ENCODE results near the gene HRH3. TPM values are rescaled to one million over a fixed set of nuclear protein-coding genes. Genes with fewer than 3 reads are reported as not detected.

HRH3 gene
- total RNA-seq, 4 donors from 2014 or later: not detected

GRCh38 chr20:62234339-62234738 lies 14.3 kb upstream of the HRH3 start:
- H3K36me3 ChIP-seq: no peaks in the 10 kb centered on the region
- intact Hi-C loops (cut with DNase I): no loop called here
- peaks cover 10 to 21% (median 11%) of the 10 kb centered on the region in 4 donors for H3K4me1 ChIP-seq
- H3K9me3 ChIP-seq: no peaks in the 10 kb centered on the region
- H3K27ac ChIP-seq (replicated peaks in 1 of 4): no peak overlapping the region
- no peak for TF ChIP-seq POLR2AphosphoS5 (IDR thresholded peaks at IDR 0.05)
- H3K4me3 ChIP-seq: no peak overlapping the region
- H3K27me3 ChIP-seq: peaks cover 0 to 57% (median 7%) of the 10 kb centered on the region in 4 donors
- no peak for DNase-seq (ENCODE audit: extremely low spot score)
- 74% methylated on average over 2 of the region's 5 CpGs for WGBS

DNA sequence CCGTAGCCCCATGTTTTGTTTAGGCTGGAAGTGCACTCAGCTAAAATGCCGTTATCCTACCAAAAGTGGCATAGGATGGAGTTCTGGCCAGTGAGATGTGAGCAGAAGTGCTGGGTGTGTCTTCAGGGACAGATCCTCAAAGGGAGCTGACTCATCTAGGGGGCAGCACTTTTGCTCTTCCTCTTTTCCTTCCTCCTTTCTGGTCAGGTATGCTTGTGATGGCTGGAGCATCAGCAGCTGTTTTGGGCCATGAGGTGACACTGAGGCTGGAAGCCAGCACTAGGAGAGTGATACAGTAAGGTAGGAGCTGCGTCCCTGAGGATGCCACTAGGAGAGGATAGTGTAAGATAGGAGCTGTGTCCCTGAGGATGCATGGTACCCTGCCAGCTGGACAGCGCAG lies 13.6 kb upstream of the HRH3 start:
- no peak overlapping the region for H3K27ac ChIP-seq (replicated peaks in 1 of 4)
- 96% methylated on average over 3 of the region's 4 CpGs for WGBS

GRCh38 chr20:62232770-62233645 lies 12.9 kb upstream of the HRH3 start:
- Histone ChIP-seq H3K27me3 (peaks cover 0 to 69% (median 7%) of the 10 kb centered on the region in 4 donors), H3K4me1 (peaks cover 5 to 19% (median 7%) of the 10 kb centered on the region in 4 donors), H3K4me3 (no peak overlapping the region), H3K27ac (replicated peaks in 1 of 4) (no peak overlapping the region), H3K36me3 (no peaks in the 10 kb centered on the region), H3K9me3 (no peaks in the 10 kb centered on the region)
- no peak for DNase-seq (ENCODE audit: extremely low spot score)
- WGBS: 70% methylated on average over 18 of the region's 18 CpGs
- TF ChIP-seq EP300 (IDR thresholded peaks at IDR 0.05): no peak
- TF ChIP-seq POLR2AphosphoS5 (IDR thresholded peaks at IDR 0.05): no peak
- TF ChIP-seq, protein P1, sequence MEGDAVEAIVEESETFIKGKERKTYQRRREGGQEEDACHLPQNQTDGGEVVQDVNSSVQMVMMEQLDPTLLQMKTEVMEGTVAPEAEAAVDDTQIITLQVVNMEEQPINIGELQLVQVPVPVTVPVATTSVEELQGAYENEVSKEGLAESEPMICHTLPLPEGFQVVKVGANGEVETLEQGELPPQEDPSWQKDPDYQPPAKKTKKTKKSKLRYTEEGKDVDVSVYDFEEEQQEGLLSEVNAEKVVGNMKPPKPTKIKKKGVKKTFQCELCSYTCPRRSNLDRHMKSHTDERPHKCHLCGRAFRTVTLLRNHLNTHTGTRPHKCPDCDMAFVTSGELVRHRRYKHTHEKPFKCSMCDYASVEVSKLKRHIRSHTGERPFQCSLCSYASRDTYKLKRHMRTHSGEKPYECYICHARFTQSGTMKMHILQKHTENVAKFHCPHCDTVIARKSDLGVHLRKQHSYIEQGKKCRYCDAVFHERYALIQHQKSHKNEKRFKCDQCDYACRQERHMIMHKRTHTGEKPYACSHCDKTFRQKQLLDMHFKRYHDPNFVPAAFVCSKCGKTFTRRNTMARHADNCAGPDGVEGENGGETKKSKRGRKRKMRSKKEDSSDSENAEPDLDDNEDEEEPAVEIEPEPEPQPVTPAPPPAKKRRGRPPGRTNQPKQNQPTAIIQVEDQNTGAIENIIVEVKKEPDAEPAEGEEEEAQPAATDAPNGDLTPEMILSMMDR (IDR thresholded peaks at IDR 0.05): no peak
- no peak for TF ChIP-seq POLR2A (IDR thresholded peaks at IDR 0.05; ENCODE audit: low read depth)
- intact Hi-C loops (cut with DNase I): no loop called here

More for the DNA sequence above, 13.6 kb upstream of the HRH3 start:
- peaks cover 0 to 62% (median 7%) of the 10 kb centered on the region in 4 donors for H3K27me3 ChIP-seq
- no peaks in the 10 kb centered on the region for H3K36me3 ChIP-seq
- TF ChIP-seq, protein P1 (IDR thresholded peaks at IDR 0.05): no peak
- TF ChIP-seq POLR2AphosphoS5 (IDR thresholded peaks at IDR 0.05) (no peak), EP300 (IDR thresholded peaks at IDR 0.05) (no peak), POLR2A (IDR thresholded peaks at IDR 0.05; ENCODE audit: low read depth) (no peak)
- peaks cover 5 to 19% (median 7%) of the 10 kb centered on the region in 4 donors for H3K4me1 ChIP-seq
- H3K4me3 ChIP-seq: no peak overlapping the region
- no peak for DNase-seq (ENCODE audit: extremely low spot score)
- no peaks in the 10 kb centered on the region for H3K9me3 ChIP-seq
- intact Hi-C loops (cut with DNase I): no loop called here

DNA sequence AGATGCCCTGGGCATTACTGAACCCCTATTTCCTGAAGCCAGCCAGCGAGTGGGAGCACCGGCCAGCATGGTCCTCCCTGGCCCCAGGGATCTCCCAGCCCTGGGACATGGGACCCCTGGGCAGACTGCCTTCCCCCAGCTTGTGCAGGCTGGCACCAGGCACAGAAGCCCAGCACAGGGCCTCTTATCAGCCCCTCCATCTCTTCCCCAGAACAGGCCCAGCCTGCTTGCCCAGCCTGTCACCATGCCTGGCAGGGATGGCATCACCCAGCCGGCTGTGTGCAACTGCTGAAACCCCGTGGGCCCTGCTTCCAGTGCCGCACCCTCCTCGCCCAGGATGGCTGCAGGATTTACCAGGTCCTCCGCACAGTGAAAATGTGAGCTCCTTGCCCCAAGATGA lies 12.1 kb upstream of the HRH3 start:
- H3K9me3 ChIP-seq: no peaks in the 10 kb centered on the region
- intact Hi-C loops (cut with DNase I): no loop called here
- TF ChIP-seq EP300 (IDR thresholded peaks at IDR 0.05): no peak
- no peak for TF ChIP-seq POLR2A (IDR thresholded peaks at IDR 0.05; ENCODE audit: low read depth)
- TF ChIP-seq, protein P1 (IDR thresholded peaks at IDR 0.05): no peak
- no peak for TF ChIP-seq POLR2AphosphoS5 (IDR thresholded peaks at IDR 0.05)
- no peak overlapping the region for H3K4me3 ChIP-seq
- no peak overlapping the region for H3K27ac ChIP-seq (replicated peaks in 1 of 4)
- WGBS: 86% methylated on average over 7 of the region's 7 CpGs
- no peak for DNase-seq (ENCODE audit: extremely low spot score)
- H3K36me3 ChIP-seq: no peaks in the 10 kb centered on the region
- peaks cover 0 to 12% (median 0%) of the 10 kb centered on the region in 4 donors for H3K4me1 ChIP-seq
- H3K27me3 ChIP-seq: peaks cover 0 to 77% (median 7%) of the 10 kb centered on the region in 4 donors

GRCh38 chr20:62231292-62231691 lies 11.2 kb upstream of the HRH3 start:
- intact Hi-C loops (cut with DNase I): no loop called here
- H3K4me1 ChIP-seq: peaks cover 0 to 8% (median 0%) of the 10 kb centered on the region in 4 donors
- no peak overlapping the region for H3K27ac ChIP-seq (replicated peaks in 1 of 4)
- H3K4me3 ChIP-seq: no peak overlapping the region
- no peaks in the 10 kb centered on the region for H3K36me3 ChIP-seq
- peaks cover 0 to 77% (median 7%) of the 10 kb centered on the region in 4 donors for H3K27me3 ChIP-seq
- TF ChIP-seq POLR2A (IDR thresholded peaks at IDR 0.05; ENCODE audit: low read depth): no peak
- no peak for TF ChIP-seq POLR2AphosphoS5 (IDR thresholded peaks at IDR 0.05)
- TF ChIP-seq, protein P1 (IDR thresholded peaks at IDR 0.05): no peak
- no peak for TF ChIP-seq EP300 (IDR thresholded peaks at IDR 0.05)
- DNase-seq (ENCODE audit: extremely low spot score): no peak
- 90% methylated on average over 5 of the region's 6 CpGs for WGBS
- no peaks in the 10 kb centered on the region for H3K9me3 ChIP-seq
